ENCODE measurements around the gene CRPPA.

The CRPPA gene

GRCh38 chr7:16420649-16421332, 547 bp downstream of the CRPPA start (continued):
- TF ChIP-seq ZSCAN5A (tag by site-specific recombination; IDR thresholded peaks at IDR 0.05) (no peak), ZNF214 (tag by site-specific recombination; IDR thresholded peaks at IDR 0.05; ENCODE audit: borderline replicate concordance) (no peak), GLIS2 (tag by site-specific recombination; IDR thresholded peaks at IDR 0.05) (peak; percentile 70), ZNF513 (tag by site-specific recombination; IDR thresholded peaks at IDR 0.05) (no peak), PRDM2 (tag by site-specific recombination; IDR thresholded peaks at IDR 0.05; ENCODE audit: borderline replicate concordance) (no peak), ZNF571 (tag by site-specific recombination; IDR thresholded peaks at IDR 0.05) (no peak), OSR2 (tag by site-specific recombination; IDR thresholded peaks at IDR 0.05) (no peak), PRDM6 (tag by site-specific recombination; IDR thresholded peaks at IDR 0.05) (no peak), ZBTB44 (tag by site-specific recombination; IDR thresholded peaks at IDR 0.05) (no peak), ZNF274 (IDR thresholded peaks at IDR 0.05; ENCODE audit: low read length) (no peak), ZNF274 (tag by site-specific recombination; IDR thresholded peaks at IDR 0.05; ENCODE audit: borderline replicate concordance) (no peak), PRDM4 (tag by site-specific recombination; IDR thresholded peaks at IDR 0.05) (no peak), ZNF140 (tag by site-specific recombination; IDR thresholded peaks at IDR 0.05) (no peak), ZNF221 (tag by site-specific recombination; IDR thresholded peaks at IDR 0.05; ENCODE audit: borderline replicate concordance) (no peak), ZNF785 (tag by site-specific recombination; IDR thresholded peaks at IDR 0.05) (no peak), ZNF768 (tag by site-specific recombination; IDR thresholded peaks at IDR 0.05) (no peak), SP7 (tag by site-specific recombination; IDR thresholded peaks at IDR 0.05) (0 out of 2 replicates have a peak, but pooled peaks have one; percentile 37), RBAK (tag by site-specific recombination; IDR thresholded peaks at IDR 0.05) (no peak), HOXA7 (CRISPR knock-in tag; IDR thresholded peaks at IDR 0.05; ENCODE audit: borderline replicate concordance) (no peak), ZNF423 (tag by site-specific recombination; IDR thresholded peaks at IDR 0.05) (no peak), ZNF404 (tag by site-specific recombination; IDR thresholded peaks at IDR 0.05) (no peak), ZNF311 (tag by site-specific recombination; IDR thresholded peaks at IDR 0.05; ENCODE audit: borderline replicate concordance) (no peak), ZNF133 (tag by site-specific recombination; IDR thresholded peaks at IDR 0.05) (no peak), GLI4 (tag by site-specific recombination; IDR thresholded peaks at IDR 0.05) (no peak), ZXDB (tag by site-specific recombination; IDR thresholded peaks at IDR 0.05) (peak; percentile 60; the same call in 1 of the 2 replicates), ZNF548 (tag by site-specific recombination; IDR thresholded peaks at IDR 0.05) (no peak)

Measured in HEK293 (cell line).